ENCODE results near the gene DSG3.

Gene DSG3

DNA sequence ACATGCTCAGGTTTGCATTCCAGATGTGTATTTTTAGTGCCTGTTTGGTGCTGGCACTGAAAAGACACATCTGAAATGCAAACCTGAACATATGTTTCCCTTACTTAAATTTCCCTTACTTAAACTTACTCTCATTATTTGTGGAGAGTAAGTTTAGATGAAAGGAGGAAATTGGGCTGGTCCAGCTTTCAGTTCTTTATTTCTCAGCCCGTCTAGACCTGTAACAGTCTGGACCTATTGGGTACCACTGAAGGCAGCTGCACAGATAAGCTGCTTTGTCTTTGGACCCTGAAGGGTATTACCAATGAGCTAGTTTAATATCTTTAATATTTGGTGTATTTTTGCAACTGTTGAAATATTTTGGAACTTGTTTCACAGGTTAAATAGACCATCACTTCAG is 17.0 kb upstream of the DSG3 start:
- no peak for DNase-seq

DNA sequence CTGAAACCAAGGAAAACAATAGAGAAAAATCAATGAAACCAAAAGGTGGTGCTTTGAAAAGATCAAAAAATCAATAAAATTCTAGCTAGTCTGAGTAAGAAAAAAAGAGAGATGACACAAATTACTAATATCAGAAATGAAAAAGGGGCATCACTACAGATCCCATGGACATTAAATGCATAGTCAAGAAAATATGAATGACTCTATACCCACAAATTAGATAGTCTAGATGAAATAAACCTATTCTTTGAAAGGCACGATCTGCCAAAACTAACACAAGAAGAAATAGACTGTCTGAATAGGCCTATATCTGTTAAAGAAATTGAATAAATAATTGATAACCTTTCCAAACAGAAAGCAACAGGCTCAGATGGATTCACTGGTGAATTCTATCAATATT is 15.2 kb upstream of the DSG3 start:
- DNase-seq: no peak

DNA sequence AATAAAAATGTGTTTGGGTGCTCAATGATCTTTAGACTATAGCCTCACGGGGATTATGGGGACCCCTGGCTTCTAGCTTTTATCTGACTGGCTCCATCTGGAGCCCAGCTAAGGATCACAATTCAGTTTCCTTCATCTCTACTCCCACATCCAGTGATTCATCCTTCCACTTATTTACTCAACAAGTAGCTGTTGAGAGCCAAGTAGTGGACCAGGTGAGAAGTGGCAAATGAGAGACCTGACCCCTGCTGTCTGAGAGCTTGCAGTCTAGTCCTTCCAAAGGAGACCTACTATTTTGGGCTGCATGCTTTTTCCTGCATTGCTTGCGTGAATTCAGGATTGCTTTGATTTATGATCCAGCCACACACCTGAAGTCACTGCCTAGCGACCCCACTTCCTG is 10.7 kb upstream of the DSG3 start:
- DNase-seq: no peak

DNA sequence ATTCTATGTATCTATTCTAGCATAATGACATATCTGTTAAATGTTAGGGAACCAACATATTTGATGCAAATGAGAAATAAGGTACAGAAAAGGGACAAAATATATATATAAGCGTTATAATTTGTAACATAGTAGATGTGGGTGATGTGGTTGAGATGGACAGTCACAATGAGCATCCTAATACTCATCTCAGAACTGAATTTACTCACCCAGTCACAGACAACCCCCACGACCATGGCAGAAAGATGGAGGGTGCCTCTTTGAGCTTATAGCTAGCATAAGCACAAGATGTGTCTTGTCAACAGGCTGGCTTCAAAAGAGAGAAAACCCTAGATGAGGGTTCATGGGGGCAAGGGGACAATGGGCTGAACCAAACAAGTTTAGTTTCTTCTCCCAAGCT is 9.1 kb upstream of the DSG3 start:
- no peak for DNase-seq

DNA sequence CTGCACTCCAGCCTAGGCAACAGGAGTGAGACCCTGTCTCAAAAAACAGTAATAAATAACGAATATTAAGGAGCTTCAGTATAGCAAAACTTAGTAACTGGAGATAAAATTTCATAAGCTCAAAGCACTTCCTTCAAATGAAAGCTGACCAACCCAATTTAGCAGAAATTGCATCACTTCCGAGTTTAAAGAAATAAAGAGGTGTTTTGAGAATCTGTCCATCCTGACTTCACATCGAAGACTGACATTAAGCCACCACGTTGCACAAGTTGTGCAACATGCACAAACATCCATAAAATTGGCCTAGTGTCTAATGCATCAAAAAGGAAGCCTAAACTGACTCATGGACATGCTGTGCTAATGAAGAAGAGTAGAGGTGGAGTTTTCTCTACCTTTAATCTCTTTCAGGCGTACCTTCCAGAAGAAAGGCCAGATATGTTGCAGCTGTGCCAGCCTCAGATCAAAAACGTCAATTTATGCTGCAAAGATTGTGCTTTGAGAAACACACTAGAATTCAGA is 7.7 kb upstream of the DSG3 start:
- no peak for DNase-seq

DNA sequence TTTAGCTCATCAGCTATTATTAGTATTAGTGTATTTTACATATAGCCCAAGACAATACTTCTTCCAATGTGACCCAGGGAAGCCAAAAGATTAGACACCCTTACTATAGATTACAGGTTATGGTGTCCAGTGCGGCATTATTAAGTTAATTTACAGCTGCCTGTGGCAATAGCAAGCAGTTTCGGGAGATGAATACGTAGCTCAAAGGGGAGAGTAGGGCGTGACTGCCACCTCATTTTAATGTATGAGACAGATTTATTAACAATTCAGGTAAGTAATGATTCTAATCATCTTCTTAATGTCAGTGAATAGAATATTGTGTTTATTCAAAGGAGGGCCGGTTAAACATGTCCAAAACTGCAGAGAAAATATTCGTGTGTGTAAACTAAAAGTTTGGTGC is 6.8 kb upstream of the DSG3 start:
- DNase-seq: no peak

DNA sequence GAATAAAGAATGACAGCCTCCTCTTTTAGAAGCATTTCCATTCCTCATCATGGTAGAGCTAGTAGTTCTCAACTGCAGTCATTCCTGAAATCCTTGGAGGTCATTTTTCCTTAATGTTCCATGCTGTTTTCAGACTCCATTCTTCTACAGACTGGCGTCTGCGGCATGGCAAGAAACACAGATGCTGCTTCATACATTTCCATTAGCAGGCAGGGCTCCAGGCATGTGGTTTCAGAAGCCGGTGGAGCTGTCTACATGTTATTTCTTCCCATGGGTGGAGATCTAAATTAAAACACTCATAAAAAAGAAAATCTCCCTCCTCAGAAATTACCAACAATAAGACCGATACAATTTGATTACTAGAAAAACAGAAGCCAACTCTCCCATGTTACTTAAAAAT is 6.0 kb upstream of the DSG3 start:
- no peak for DNase-seq

DNA sequence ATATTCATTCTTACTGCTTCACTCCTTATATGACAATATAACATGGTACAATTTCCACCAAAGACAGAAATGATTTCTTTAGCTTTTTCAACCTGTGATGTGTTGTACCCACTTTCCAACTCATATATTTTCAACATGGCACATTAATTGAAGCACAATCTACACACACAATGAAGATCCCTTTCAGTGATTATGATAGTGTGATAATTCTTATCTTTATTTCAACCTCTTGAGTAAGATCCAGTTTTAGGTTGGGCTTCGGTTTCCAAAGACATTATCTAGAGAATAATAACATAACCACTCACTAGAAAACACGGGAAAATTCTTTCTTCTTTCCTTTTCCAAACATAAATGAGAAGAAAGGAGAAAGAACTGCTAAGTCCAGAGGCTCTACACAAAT is 3.4 kb upstream of the DSG3 start:
- DNase-seq: no peak

DNA sequence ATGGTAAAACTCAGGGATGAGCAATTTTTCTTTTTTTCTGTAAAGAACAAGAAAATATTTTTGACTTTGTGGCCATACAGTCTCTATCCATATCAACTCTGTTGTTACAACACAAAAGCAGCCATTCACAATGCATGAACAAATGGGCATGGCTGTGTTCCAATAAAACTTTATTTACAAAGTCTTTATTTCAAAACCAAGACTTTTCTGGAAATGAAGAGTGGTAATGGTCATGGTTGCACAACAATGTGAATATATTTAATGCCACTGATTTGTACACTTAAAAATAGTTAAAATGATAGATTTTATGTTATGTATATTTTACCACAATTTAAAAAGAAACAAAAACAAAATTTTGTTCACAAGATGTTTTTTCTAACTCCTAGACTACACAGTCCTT is 1.6 kb upstream of the DSG3 start:
- DNase-seq: no peak

DNA sequence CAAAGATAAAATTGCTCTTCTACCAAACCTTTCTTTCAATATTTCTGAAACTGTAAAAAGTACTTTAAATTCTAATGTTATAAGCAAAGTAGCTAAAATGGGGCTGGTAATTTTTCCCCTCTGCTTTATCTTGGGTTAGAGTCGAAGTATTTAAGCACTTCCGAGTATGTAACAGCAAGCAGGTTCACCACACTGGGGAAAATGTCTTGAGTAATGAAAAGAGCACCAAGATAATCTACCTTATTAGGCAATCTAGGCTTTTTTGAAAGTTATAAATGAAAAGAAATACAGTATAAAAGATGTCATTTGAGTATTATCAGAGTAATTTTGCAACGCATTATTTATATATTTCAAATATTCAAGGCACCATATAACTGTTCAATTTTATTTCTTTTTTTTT is 687 bp upstream of the DSG3 start:
- no peak for DNase-seq

DNA sequence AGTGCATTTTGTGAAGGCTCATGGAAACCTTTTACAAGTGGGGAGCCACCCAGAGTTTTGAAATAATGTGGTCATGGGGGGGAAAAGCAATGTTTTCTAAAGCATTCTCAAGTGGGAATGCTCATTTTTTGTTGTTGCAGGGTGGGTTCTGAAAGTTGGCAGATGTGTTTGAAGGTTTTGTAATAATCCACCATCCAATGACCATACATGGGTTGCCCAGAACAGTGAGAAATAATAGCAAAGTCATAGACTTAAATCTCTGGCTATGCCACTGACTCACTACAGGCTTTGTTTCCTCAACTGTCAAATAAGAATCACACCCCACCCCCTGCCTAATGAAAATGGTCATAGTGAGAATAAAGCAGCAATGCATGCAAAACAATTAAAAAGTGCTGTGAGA is 2.9 kb downstream of the DSG3 start:
- DNase-seq: no peak

DNA sequence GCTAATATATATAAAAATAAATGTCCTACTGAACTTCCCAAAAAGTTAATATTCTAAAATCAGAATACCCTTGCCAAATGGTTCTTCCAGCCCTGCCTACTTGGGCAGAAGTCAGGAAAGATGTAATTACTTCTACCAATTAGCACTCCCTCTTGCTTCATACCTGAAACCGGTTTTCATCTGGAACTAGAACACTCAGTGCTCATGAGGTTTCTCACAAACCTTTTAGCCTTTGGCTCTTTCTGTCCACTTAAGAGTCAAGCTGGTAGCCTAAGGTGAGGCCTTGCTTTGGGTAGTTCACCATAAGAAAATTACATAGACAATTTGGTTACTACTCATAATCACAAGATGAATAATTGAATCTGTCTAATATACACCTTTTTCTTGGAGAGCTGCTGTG is 4.1 kb downstream of the DSG3 start:
- DNase-seq: no peak

DNA sequence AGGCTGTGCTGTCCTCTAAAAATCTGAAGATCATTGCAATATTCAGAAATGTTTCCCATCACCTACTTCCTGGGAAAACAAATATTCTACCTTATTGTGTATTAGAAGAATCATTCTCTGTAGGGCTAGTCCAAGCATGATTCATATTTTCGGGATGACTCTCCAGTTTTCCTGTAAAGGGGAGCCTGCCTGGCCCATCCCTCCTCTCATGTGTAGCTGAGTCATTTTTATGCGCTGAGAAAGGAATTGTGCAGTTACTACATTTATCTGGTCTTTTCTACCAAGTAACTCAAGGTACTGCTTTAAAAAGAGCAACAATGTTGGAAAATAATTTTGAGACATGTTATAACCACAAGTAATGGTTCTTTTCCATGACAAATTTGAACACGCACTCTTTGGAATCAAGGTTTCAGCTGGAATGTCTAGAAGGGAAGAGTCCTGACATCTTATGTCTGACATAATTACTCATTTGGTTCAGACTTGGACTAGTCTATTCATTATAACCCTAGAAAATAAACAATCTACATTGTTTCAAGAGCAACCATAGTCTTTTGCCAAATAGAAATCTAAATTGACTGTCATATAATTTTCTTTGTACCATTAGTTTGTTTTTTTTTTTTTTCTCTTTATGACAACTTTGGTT is 6.6 kb downstream of the DSG3 start:
- no peak for DNase-seq

DNA sequence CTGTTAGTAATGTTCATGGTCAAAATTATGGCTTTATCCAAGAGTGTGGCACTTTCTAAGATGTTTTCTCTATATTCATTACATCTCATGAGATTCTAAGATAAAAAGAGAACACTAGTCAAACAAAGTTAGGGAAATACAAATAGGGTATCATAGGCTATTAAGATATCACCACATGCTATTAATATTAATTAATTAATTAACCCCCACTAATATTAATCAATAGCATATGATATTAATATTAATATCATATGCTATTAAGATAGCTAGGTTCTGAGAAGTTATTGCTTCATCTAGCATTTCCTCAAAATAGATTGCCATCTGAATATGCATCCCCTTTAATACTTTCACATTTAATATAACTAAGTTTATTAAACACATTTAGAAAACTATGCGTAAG is 22.1 kb downstream of the DSG3 start:
- DNase-seq: no peak

DNA sequence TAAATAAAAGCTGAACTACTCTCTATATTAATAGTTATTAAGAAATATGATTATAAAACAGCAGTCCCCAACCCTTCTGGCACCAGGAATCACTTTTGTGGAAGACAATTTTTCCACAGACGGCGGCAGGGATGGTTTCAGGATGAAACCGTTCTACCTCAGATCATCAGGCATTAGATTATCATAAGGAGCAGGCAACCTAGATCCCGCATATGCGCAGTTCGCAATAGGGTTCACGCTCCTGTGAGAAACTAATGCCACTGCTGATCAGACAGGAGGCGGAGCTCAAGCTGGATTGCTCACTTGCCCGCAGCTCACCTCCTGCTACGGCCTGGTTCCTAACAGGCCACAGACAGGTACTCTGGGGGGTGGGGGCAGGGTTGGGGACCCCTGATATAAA is 31.1 kb downstream of the DSG3 start:
- DNase-seq: no peak

DNA sequence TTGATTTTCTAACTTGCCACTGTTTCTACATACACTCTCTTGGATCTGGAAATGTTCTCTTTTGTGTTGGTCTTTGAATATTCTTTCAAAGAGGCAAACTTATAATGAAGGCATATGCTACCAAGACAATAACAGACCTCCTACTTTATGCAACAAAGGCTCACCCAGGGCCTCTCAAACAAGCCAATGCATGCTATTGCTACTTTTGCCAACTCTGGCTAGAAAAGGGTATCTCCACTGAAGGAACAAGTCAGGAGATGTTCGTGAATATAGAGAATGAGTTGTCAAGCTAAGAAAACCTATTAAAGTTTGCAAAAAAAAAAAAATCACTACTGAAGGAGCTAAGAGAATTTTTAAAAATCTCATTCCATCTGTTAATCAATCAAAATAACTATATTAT is 34.5 kb downstream of the DSG3 start:
- DNase-seq: no peak

DNA sequence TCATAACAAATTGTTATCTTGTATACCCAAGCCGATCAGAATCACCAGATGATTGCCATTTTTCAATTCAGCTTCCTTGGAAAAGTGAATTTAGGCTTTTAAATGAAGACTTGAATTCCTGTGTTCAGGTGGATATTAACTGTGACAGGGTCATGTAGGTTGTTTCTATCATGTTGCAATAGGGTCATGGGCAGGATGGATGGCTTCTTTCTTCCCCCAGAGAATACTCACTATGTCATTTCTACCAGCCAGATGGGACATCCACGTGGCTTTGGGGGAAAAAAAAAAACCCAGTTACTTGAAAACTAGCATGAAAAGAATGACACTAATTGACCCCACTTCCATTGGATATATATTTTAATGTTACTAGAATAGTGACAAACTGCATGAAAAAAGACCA is 35.9 kb downstream of the DSG3 start:
- no peak for DNase-seq

DNA sequence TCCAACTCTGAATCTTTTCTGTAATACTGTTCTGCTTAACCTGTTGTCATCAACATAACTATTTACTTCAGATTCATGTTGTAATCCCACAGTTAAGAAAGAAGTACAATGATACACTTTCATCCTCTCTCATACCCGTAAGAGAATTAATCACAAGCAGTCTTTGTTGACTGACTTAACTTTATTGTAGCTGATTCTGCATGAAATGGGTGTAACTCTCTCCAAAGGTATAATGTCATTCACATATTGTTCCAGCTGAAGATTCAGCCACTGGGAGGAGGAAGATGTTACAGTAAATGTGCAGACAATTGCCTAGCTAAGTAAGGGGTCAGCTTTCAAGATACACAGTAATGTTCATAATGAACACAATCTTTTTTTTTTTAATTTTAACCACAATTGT is 36.9 kb downstream of the DSG3 start:
- DNase-seq: no peak

DNA sequence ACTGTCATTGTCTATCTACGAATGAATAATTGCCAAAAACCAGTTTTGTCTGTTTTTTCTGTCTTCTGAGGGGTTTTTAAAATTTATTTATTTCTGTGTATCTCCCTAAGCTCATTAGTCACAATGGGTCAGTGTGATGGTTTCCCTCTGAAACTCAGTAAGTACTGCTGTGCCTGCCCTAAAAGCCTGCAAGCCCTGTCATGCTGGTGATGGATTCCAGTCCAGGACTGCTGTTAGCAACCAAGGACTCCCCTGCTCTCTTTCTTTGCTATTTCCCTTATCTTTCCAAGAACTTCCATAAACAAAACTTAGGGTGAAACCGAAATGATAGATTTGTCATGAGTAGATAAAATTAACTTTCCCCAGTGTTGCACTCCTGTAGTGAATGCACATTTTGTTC is 38.6 kb downstream of the DSG3 start:
- DNase-seq: no peak

DNA sequence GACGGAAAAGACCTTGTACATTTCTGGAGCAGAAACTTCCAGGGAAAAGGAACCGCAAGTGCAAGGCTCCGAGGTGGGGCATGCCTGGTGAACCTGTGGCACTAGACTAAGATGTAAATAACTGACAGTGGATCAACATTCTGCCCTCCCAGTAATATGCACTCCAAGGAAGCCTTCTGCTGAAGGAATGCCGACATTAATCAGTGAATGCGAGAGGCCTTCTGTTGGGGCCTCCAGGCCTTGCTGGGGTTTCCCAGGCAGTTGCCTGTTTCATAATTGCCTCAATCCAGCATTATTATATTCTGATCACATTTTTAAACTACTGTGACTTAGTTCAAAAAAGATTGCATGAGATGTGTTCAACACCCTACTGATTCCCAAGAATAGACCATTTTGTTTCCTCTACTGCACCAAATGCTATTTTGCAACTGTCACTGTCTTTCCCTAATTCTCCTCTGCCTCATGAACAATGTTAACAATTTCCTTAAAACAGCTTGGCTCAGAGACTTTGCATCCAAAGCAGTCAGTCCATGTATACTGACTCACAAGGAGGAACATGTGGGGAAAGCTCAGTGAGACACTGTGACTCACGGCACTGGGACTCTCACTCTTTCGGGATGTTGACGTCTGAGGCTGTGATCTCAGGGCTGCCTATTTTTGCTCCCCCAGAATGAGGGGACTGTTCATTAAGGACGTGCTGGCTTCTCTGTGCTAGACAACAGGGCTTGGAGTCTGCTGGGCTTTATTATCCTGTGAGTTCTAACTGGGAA is 39.9 kb downstream of the DSG3 start:
- DNase-seq: no peak

DNA sequence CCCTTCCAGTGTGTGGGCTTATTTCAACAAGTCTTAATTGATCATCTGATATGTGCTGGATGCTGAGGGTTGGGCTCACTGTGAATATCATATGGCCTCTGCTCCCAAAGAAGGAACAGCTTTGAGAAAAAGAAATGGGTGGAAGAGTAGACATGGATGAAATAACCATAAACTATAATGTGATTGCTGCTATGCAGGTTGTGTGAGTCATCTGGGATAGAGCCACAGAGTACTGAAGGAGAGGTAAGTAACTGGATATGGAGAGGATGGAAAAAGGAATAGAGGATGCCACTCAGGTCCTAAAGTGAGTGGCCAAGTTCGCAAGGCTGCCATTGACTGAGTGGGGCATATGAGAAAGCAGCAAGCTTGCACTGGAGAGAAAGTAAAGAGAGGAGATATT is 41.8 kb downstream of the DSG3 start:
- DNase-seq: no peak

DNA sequence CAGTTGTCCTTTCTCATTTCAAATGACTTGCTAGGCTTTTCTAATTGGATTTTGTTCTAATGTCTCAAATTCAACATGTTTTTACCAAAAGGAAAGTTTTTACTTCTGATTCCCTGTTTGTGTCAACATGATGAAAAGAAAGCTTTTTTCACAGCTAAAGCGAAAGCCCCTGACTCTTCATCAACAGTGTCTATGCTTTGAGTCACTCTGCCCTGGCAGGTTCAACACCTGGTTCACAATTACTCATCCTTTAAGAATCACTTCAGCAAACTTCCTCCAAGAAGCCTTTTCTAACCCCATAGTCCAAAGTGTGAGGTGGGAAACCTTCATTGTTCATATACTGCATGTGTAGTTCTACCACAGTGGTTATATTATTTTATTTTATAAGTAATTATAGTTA is 42.8 kb downstream of the DSG3 start:
- no peak for DNase-seq

DNA sequence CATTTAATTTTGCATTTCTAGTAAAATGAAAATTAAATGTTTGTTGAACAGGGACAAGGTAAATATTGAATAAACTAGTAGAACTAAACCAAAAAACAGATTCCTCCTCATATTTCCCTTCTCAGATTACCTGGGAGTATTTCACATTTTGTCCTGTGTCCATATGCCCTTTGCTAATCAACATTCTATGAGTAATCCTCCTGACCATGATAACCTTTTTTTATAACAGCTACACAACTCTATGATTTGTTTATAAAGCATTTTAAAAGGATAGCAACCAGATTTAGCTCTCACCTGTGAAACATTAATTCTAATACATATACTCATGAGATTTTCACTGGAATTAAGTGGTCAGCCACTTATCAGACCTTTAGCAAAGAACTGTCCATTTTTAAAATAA is 43.3 kb downstream of the DSG3 start:
- no peak for DNase-seq

DNA sequence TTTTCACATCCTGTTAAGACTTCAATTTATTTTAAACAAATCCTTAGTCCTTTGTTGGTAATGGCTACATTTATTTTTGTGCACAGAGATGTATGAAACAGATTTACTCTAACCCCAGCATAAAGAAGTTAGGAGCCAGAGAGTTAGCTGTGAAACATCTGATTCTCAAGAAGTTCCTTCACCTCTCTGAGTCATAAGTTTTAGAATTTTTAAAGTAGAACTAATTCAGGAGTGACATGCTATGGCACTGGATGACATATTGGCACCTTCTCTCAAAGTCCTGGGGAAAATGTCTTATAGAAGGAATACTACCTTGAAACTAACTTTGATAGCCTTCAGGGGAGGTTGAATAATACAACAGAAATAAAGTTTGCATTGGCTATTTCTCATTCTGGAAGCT is 44.0 kb downstream of the DSG3 start:
- DNase-seq: no peak

DNA sequence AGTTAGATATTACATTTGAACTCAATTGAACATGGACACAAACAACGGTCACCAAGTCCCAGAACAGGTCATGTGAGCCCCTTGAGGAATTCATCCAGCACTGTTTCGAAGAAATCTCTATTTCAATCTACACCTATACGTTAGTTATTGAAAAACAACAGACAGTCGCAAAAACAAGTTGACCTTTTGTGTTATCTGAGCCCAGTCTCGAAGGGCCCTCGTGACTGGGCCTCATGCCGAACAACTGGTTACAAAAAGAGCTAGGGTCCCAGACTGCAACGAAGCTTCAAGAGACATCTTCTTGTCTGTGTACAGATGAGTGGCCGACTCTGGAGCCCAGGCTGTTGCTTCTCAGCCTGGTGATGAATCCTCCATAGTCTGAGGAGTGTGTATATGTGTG is 45.1 kb downstream of the DSG3 start:
- DNase-seq: no peak

All from left hindlimb (tissue), 1 donor.